Ishikawa (cell line): Measurements from ENCODE around the gene B4GALT2.

Source experiments
- CEBPB ChIP-seq: IDR thresholded peaks from 2 replicates; pipeline ENCODE4 v1.6.1; 2012
- CREB1 ChIP-seq: IDR thresholded peaks from 2 replicates; pipeline ENCODE4 v1.6.1; 2012; ENCODE audit warnings: low read depth
- EGR1 ChIP-seq: IDR thresholded peaks from 2 replicates; pipeline ENCODE4 v1.6.1; 2012
- EP300 ChIP-seq: IDR thresholded peaks from 2 replicates; pipeline ENCODE4 v1.6.1; 2012; ENCODE audit warnings: borderline replicate concordance
- FOXM1 ChIP-seq: IDR thresholded peaks from 2 replicates; pipeline ENCODE4 v1.6.1; 2012; ENCODE audit warnings: low read depth, borderline replicate concordance
- RAD21 ChIP-seq: IDR thresholded peaks from 2 replicates; pipeline ENCODE4 v1.6.1; 2012; ENCODE audit warnings: low read depth
- TAF1 ChIP-seq: IDR thresholded peaks from 2 replicates; pipeline ENCODE4 v1.6.1; 2012; ENCODE audit warnings: low read depth, mild to moderate bottlenecking
- TCF12 ChIP-seq: IDR thresholded peaks from 2 replicates; pipeline ENCODE4 v1.6.1; 2012; ENCODE audit warnings: low read depth
- TEAD4 ChIP-seq: IDR thresholded peaks from 2 replicates; pipeline ENCODE4 v1.6.1; 2012
- YY1 ChIP-seq: IDR thresholded peaks from 2 replicates; pipeline ENCODE4 v1.6.1; 2012; ENCODE audit warnings: low read depth
- ZBTB7A ChIP-seq: IDR thresholded peaks from 2 replicates; pipeline ENCODE4 v1.6.1; 2012; ENCODE audit warnings: low read depth
- TF ChIP-seq, protein P1 (sequence below): IDR thresholded peaks from 2 replicates; pipeline ENCODE4 v1.6.1; 2012
- TF ChIP-seq, protein P2 (sequence below): IDR thresholded peaks from 2 replicates; pipeline ENCODE4 v1.6.1; 2012
- TF ChIP-seq, protein P3 (sequence below): IDR thresholded peaks from 2 replicates; pipeline ENCODE4 v1.6.1; 2012; ENCODE audit warnings: low read depth, mild to moderate bottlenecking

Gene B4GALT2

DNA sequence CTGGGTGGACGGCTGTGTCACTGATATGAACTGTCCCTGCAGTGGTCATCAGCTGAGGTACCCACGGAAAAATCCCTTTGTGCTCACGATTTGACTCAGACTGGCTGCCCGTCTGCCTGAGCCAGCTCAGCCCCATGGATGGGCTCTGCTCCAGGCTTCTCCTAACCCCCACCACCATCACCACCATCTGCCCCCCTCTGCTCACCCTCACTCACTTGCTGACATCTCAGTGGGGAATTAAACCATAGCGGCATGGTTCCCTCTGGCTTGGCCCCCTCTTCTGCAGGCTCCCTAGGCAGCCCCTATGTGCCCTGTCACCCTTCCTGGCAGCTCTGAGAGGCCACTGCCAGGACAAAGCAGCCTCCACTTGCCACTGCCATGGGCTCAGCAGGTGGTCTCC is 34.9 kb downstream of the B4GALT2 start:
- TF ChIP-seq CEBPB (no peak), EGR1 (no peak), CREB1 (no peak), TAF1 (no peak), RAD21 (no peak), TEAD4 (no peak), YY1 (no peak), FOXM1 (no peak)
- TF ChIP-seq, protein P1, sequence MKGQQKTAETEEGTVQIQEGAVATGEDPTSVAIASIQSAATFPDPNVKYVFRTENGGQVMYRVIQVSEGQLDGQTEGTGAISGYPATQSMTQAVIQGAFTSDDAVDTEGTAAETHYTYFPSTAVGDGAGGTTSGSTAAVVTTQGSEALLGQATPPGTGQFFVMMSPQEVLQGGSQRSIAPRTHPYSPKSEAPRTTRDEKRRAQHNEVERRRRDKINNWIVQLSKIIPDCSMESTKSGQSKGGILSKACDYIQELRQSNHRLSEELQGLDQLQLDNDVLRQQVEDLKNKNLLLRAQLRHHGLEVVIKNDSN = no peak
- TF ChIP-seq, protein P2, sequence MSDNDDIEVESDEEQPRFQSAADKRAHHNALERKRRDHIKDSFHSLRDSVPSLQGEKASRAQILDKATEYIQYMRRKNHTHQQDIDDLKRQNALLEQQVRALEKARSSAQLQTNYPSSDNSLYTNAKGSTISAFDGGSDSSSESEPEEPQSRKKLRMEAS = no peak
- TF ChIP-seq, protein P3, sequence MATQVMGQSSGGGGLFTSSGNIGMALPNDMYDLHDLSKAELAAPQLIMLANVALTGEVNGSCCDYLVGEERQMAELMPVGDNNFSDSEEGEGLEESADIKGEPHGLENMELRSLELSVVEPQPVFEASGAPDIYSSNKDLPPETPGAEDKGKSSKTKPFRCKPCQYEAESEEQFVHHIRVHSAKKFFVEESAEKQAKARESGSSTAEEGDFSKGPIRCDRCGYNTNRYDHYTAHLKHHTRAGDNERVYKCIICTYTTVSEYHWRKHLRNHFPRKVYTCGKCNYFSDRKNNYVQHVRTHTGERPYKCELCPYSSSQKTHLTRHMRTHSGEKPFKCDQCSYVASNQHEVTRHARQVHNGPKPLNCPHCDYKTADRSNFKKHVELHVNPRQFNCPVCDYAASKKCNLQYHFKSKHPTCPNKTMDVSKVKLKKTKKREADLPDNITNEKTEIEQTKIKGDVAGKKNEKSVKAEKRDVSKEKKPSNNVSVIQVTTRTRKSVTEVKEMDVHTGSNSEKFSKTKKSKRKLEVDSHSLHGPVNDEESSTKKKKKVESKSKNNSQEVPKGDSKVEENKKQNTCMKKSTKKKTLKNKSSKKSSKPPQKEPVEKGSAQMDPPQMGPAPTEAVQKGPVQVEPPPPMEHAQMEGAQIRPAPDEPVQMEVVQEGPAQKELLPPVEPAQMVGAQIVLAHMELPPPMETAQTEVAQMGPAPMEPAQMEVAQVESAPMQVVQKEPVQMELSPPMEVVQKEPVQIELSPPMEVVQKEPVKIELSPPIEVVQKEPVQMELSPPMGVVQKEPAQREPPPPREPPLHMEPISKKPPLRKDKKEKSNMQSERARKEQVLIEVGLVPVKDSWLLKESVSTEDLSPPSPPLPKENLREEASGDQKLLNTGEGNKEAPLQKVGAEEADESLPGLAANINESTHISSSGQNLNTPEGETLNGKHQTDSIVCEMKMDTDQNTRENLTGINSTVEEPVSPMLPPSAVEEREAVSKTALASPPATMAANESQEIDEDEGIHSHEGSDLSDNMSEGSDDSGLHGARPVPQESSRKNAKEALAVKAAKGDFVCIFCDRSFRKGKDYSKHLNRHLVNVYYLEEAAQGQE = no peak

DNA sequence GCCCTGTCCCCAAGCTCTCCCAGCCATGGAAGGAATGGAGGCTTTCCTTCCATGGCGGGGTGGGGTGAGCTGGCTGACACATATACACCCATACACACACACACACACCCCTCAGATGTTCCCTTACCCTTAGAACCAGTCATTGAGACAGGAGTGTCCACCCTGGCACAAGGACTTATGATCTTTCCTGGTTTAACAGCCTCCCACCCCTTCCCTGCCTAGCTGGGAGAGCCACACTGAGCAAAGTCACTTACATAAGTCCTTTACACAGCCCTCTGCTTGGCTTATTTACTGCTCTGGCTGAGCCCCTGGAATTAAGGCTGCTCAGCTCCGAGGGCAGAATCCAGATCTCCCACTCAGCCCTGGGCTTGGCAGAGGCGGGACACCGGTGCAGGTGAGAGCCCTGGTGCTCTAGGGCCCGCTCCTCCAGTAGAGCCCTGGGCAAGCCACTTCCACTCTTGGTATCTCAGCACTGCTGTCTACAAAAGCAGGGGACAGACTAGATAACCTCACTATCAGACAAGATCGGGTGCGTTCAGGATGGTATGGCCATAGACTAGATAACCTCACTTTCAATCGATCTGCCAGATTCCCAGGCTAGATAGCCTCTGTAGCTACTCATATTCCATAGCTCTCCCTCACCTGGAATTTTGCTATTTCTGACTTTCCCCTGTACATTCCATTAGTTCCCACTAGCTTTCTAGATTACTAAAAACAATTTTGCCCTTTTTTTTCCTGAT is 35.5 kb downstream of the B4GALT2 start:
- TF ChIP-seq CREB1 = no peak
- TF ChIP-seq, protein P2 = no peak
- TF ChIP-seq RAD21 = no peak
- TF ChIP-seq, protein P1 = no peak
- TF ChIP-seq TCF12 = no peak
- no peak for TF ChIP-seq TAF1

DNA sequence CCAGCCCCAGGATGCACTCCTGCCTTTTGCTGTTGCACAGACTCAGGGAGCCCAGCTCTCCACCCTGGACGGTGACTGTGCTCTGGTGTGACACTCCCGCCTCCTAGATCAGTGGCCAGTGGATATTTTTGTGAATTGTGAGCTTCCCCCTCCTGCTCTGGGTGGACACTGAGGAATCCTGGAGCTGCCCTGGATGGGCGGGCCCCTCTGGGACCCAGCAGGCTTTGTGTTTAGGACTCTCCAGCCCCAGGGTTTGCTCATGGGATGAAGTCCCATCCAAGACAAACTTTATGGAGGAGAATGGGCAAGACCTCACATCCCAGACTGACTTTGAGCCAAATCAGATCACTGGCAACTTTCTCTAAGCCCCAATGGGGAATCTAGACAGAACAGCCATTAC is 36.2 kb downstream of the B4GALT2 start:
- TF ChIP-seq ZBTB7A (no peak), TAF1 (no peak), RAD21 (no peak)
- TF ChIP-seq, protein P3 = no peak
- TF ChIP-seq, protein P1 = no peak

DNA sequence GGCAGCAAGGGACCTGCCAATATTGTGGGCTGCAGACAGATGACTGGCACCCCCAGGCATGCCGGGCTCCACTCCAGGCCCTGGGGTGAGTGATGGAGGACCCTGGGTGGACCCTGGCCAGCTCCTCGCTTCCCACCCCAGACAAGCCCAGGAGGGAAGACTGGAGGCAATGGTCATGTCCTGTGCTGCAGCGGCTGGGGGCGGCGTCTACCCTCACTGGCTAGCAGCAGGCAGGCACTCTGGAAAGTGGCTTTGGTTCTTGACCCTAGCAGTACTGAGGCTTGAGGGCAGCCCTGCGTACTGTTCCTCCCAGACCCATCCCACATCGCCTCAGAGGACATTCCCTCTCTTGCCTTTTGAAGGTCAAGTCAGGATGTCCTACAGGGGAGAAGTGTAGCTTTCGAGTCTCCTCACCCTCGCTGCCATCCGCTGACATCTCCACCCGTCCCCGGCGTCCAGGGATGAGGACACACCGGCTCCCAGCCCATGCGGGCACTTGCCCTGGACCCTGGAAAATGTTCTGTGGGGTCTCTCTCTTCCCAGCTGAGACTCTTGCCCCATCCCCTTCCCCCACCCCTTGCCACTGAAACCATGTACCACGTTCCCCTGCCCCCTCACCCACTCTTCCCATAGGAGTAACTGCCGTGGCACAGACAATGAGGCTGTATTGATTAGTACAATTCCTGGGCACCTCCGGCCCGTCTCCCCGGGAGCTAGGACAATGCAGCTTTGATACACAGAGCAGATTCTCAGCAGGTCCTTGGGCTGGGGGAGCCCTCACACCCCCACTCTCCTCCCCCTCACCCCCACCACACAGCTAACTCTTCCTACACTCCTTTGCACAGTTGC is 37.3 kb downstream of the B4GALT2 start:
- TF ChIP-seq YY1 (no peak), EP300 (no peak), TEAD4 (no peak), ZBTB7A (no peak), TCF12 (no peak)
- TF ChIP-seq, protein P1 = no peak
- TF ChIP-seq, protein P2 = no peak

DNA sequence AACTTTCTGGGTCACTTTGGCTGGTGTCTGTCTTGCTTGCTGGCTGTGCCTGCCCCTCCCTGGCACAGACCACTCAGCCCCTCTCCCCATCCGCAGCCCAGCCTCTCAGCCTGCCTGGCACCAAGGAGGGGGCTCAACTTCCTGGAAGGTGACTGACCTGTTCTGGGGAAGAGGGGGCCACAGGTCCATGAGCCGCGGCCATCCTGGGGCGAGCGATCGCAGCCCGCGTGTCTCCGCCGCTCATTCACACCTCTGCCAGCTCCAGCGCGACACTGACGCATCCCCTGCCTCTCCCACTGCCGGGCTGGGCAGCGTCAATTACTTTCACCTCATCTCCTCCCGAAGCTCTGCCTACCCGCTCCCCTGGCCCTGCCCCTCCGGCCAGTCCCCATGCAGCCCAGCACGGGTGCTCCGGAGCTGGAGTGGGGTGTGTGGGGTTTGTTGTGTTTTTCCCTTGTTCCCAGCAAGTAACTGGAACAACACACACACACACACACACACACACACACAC is 37.9 kb downstream of the B4GALT2 start:
- TF ChIP-seq ZBTB7A (no peak), TCF12 (no peak), FOXM1 (no peak), CREB1 (no peak)
- TF ChIP-seq, protein P3 = no peak
- TF ChIP-seq, protein P2 = no peak
- TF ChIP-seq, protein P1 = no peak
